Esophagus squamous epithelium (tissue), 5 donors: ENCODE measurements around the gene REEP1. TPM values are rescaled to one million over a fixed set of nuclear protein-coding genes. Genes with fewer than 3 reads are reported as not detected.

ENCODE experiments used
- DNase-seq: peaks from one replicate; lab custom pipeline; 2025; lab: John Stamatoyannopoulos, UW
- H3K27ac ChIP-seq, 4 donors: fragments of 200-600 bp; sonication (generic); one replicate each; pipeline ENCODE4 v1.5.1; 2016 to 2019; ENCODE audit warnings: mild to moderate bottlenecking in 1 of 4
- H3K27me3 ChIP-seq, 4 donors: fragments of 200-600 bp; sonication (generic); 1 replicate in 3 of 4; 2 replicates in 1 of 4; pipeline versions ENCODE4 v1.5.1 to v1.6.0; 2017 to 2021; ENCODE audit warnings: antibody characterized with exemption in 1 of 4
- H3K36me3 ChIP-seq, 3 donors: fragments of 200-600 bp; sonication (generic); one replicate each; pipeline ENCODE4 v1.5.1; 2016 to 2019
- H3K4me1 ChIP-seq, 3 donors: fragments of 200-600 bp; sonication (generic); one replicate each; pipeline ENCODE4 v1.5.1; 2017 to 2019
- H3K4me3 ChIP-seq, 4 donors: fragments of 200-600 bp; sonication (generic); 1 replicate in 3 of 4; 2 replicates in 1 of 4; pipeline ENCODE4 v1.5.1; 2016 to 2019; ENCODE audit warnings: mild to moderate bottlenecking in 2 of 4, moderate library complexity in 1 of 4
- H3K9me3 ChIP-seq, 3 donors: fragments of 200-600 bp; sonication (generic); one replicate each; pipeline ENCODE4 v1.5.1; 2016 to 2019
- CTCF ChIP-seq, 6 experiments: fragments of 450-650 bp in 4 of 6; fragments of 200-600 bp in 2 of 6; sonication (generic) in 2 of 6; IDR thresholded peaks; one replicate each; pipeline ENCODE4 v1.5.1; 2016 to 2019; ENCODE audit warnings: antibody characterized with exemption in 6 of 6, mild to moderate bottlenecking in 4 of 6, moderate library complexity in 4 of 6
- POLR2A ChIP-seq, 4 donors: fragments of 450-650 bp; IDR thresholded peaks; one replicate each; pipeline ENCODE4 v1.6.1; 2017; ENCODE audit warnings: antibody characterized with exemption in 4 of 4, mild to moderate bottlenecking in 4 of 4, moderate library complexity in 3 of 4
- WGBS, 2 donors: methylation state at CpG; one replicate each; pipeline ENCODE4 v1.1.5; 2018; 5-methylcytosine and 5-hydroxymethylcytosine counted together
- intact Hi-C: fragments of 100-400 bp; cut with DNase I; formaldehyde crosslinking; loops from one replicate; pipeline ENCODE4 v1.15.0; 2022
- total RNA-seq, 4 donors: library from RNA; depleted of rRNA; stranded (reverse); fragments of >200 nt; gene quantifications; one replicate each; pipeline ENCODE4 v1.1.0, GENCODE V29; 2016
- donor health status: DM: yes; HTN: yes; CAD: no.

REEP1 gene
- 10 to 100 TPM in 1 of 4 donors, 1 to 10 TPM in 2, under 1 TPM in 1; 0.83 to 10.3 (median 2.0) TPM for total RNA-seq

GRCh38 chr2:86337244-86337835 lies at the start of gene REEP1:
REEP1 (minus strand) TSS chr2:86337626; CDS start chr2:86337510, 116 bp downstream.
- no peak for TF ChIP-seq POLR2A (IDR thresholded peaks at IDR 0.05)
- no peak for TF ChIP-seq CTCF (IDR thresholded peaks at IDR 0.05)
- no peaks in the 10 kb centered on the region for H3K36me3 ChIP-seq
- peak within 1 kb of the TSS in 3 of 4 donors; percentile 18 to 79 (median 65) for H3K27ac ChIP-seq
- peaks cover 9 to 26% (median 13%) of the 10 kb centered on the region in 3 donors for H3K4me1 ChIP-seq
- DNase-seq = no peak
- H3K9me3 ChIP-seq = no peaks in the 10 kb centered on the region
- peaks cover 0 to 72% (median 0%) of the 10 kb centered on the region in 4 donors for H3K27me3 ChIP-seq
- 2% methylated on average over 9 of the region's 87 CpGs; no CpG with 5 or more reads in 1 of the 2 donors for WGBS, 2 donors
- H3K4me3 ChIP-seq = peak within 1 kb of the TSS; percentile 42 to 79 (median 55)
- intact Hi-C loops = no loop called here

GRCh38 chr2:86383844-86384243 lies 46.4 kb upstream of the REEP1 start:
- intact Hi-C loops = no loop called here
- WGBS, 2 donors = 0 to 76% methylated on average over 1 of the region's 1 CpG
- Histone ChIP-seq H3K9me3 (no peaks in the 10 kb centered on the region), H3K27me3 (no peaks in the 10 kb centered on the region), H3K4me3 (no peak overlapping the region), H3K4me1 (no peaks in the 10 kb centered on the region), H3K27ac (no peak overlapping the region), H3K36me3 (no peaks in the 10 kb centered on the region)
- DNase-seq = no peak
- no peak for TF ChIP-seq POLR2A (IDR thresholded peaks at IDR 0.05)
- no peak for TF ChIP-seq CTCF (IDR thresholded peaks at IDR 0.05)

- TF ChIP-seq POLR2A (IDR thresholded peaks at IDR 0.05) (no peak), CTCF (IDR thresholded peaks at IDR 0.05) (no peak)
- WGBS, 2 donors = 52 to 67% methylated on average over 2 of the region's 2 CpGs
- no peak for DNase-seq
- Histone ChIP-seq H3K4me3 (no peak overlapping the region), H3K27ac (no peak overlapping the region), H3K9me3 (no peaks in the 10 kb centered on the region), H3K27me3 (no peaks in the 10 kb centered on the region), H3K4me1 (no peaks in the 10 kb centered on the region), H3K36me3 (no peaks in the 10 kb centered on the region)
- intact Hi-C loops = no loop called here
These were observed 45.3 kb upstream of the REEP1 start for GRCh38 chr2:86382698-86383097.

GRCh38 chr2:86382108-86382507 lies 44.7 kb upstream of the REEP1 start:
- intact Hi-C loops = no loop called here
- H3K9me3 ChIP-seq = no peaks in the 10 kb centered on the region
- WGBS, 2 donors = 94 to 100% methylated on average over 2 of the region's 2 CpGs
- H3K27ac ChIP-seq = no peak overlapping the region
- TF ChIP-seq CTCF (IDR thresholded peaks at IDR 0.05) = no peak
- TF ChIP-seq POLR2A (IDR thresholded peaks at IDR 0.05) = no peak
- DNase-seq = no peak
- no peaks in the 10 kb centered on the region for H3K4me1 ChIP-seq
- H3K36me3 ChIP-seq = no peaks in the 10 kb centered on the region
- no peaks in the 10 kb centered on the region for H3K27me3 ChIP-seq
- no peak overlapping the region for H3K4me3 ChIP-seq

GRCh38 chr2:86378469-86378868 lies 41.0 kb upstream of the REEP1 start:
- 85% methylated on average over 4 of the region's 4 CpGs; no CpG with 5 or more reads in 1 of the 2 donors for WGBS, 2 donors
- Histone ChIP-seq H3K9me3 (no peaks in the 10 kb centered on the region), H3K27me3 (no peaks in the 10 kb centered on the region), H3K27ac (no peak overlapping the region), H3K4me1 (no peaks in the 10 kb centered on the region), H3K36me3 (no peaks in the 10 kb centered on the region), H3K4me3 (no peak overlapping the region)
- intact Hi-C loops = no loop called here
- no peak for DNase-seq
- no peak for TF ChIP-seq CTCF (IDR thresholded peaks at IDR 0.05)
- TF ChIP-seq POLR2A (IDR thresholded peaks at IDR 0.05) = no peak
